K562 (cell line): Measurements from ENCODE around the gene MDC1. TPM values are rescaled to one million over a fixed set of nuclear protein-coding genes. Genes with fewer than 3 reads are reported as not detected.
A peak's percentile ranks its signal among the peaks of the same experiment; 100 is the strongest.

ENCODE experiments used
- ATAC-seq: fragments of 200-7000 bp; cut with Tn5 transposase; 3 replicates; pipeline ENCODE4 v1.9.1; 2020; ENCODE audit warnings: moderate library complexity
- BruUV-seq: library from RNA; stranded (reverse); fragments of 400-500 nt; replicated peaks from 2 replicates; lab custom pipeline; 2021; lab: Mats Ljungman, UMichigan
- CTCF ChIA-PET: fragments of 300-600 bp; formaldehyde crosslinking; extraction: SDS; loops from one replicate; lab custom pipeline; 2021; ENCODE audit warnings: low intra/inter-chr PET ratio; lab: Yijun Ruan, JAX
- POLR2A ChIA-PET: fragments of 300-600, 350-650 bp; sonication (Branson Sonifier 250); formaldehyde crosslinking; extraction: SDS; loops from one replicate; lab custom pipeline; 2021; ENCODE audit warnings: antibody characterized with exemption, inconsistent platforms; lab: Yijun Ruan, JAX
- DNase-seq, 4 experiments: peaks; one replicate each; pipeline versions ENCODE4 v3.0.0 to v3.0.0-alpha.2; 2011 to 2018; ENCODE audit warnings: low spot score in 3 of 4, mixed read lengths in 3 of 4; ENCODE audit errors: extremely low read depth in 1 of 4
- FAIRE-seq: peaks from 2 replicates; lab custom pipeline; 2011; peaks lifted over from hg19 to GRCh38; lab: Jason Lieb, UNC
- H2AFZ ChIP-seq: 2 replicates; pipeline ENCODE4 v1.6.0; 2011; ENCODE audit warnings: low read depth, low read length, control low read depth, inconsistent platforms
- H3K27ac ChIP-seq: fragments of 200-600 bp; 3 replicates; pipeline ENCODE4 v1.8.0; 2011; ENCODE audit warnings: low read depth, mild to moderate bottlenecking, control low read depth, inconsistent platforms, low read length, moderate library complexity, mixed read lengths; ENCODE audit errors: extremely low read depth
- H3K27me3 ChIP-seq, 2 experiments: fragments of 300-600 bp in 1 of 2; 2 replicates in 1 of 2; 3 replicates in 1 of 2; pipeline versions ENCODE4 v1.6.0 to v1.8.0; 2011; ENCODE audit warnings: inconsistent platforms in 2 of 2, low read length in 2 of 2, mild to moderate bottlenecking in 1 of 2, mixed read lengths in 1 of 2, moderate library complexity in 1 of 2; ENCODE audit not compliant: control insufficient read depth in 2 of 2, insufficient read depth in 2 of 2
- H3K36me3 ChIP-seq: fragments of 300-600 bp; 3 replicates; pipeline ENCODE4 v1.8.0; 2011; ENCODE audit warnings: mild to moderate bottlenecking, low read length, inconsistent platforms; ENCODE audit not compliant: control insufficient read depth, insufficient read depth
- H3K4me1 ChIP-seq, 2 experiments: fragments of 200-600 bp in 1 of 2; replicated peaks in 1 of 2; 2 replicates in 1 of 2; 3 replicates in 1 of 2; pipeline versions ENCODE4 v1.5.1 to v1.8.0; 2011; ENCODE audit warnings: inconsistent platforms in 2 of 2, low read length in 2 of 2, mild to moderate bottlenecking in 1 of 2, mixed read lengths in 1 of 2, moderate library complexity in 1 of 2; ENCODE audit not compliant: control insufficient read depth in 2 of 2, insufficient read depth in 2 of 2
- H3K4me2 ChIP-seq: 2 replicates; pipeline ENCODE4 v1.6.1; 2011; ENCODE audit warnings: low read length, control low read depth, inconsistent platforms, mixed read lengths; ENCODE audit not compliant: insufficient read depth
- H3K4me3 ChIP-seq: fragments of 200-600 bp; sonication (generic), shearing (Covaris generic); 2 replicates; pipeline ENCODE4 v1.5.1; 2016; ENCODE audit warnings: control low read depth, inconsistent platforms
- H3K79me2 ChIP-seq: fragments of 200-600 bp; 3 replicates; pipeline ENCODE4 v1.8.0; 2011; ENCODE audit warnings: low read length, inconsistent platforms; ENCODE audit not compliant: control insufficient read depth, insufficient read depth
- H3K9ac ChIP-seq, 2 experiments: 2 replicates each; pipeline versions ENCODE4 v1.6.0 to v1.6.1; 2011; ENCODE audit warnings: low read depth in 2 of 2, low read length in 2 of 2, control low read depth in 1 of 2, inconsistent platforms in 1 of 2, mild to moderate bottlenecking in 1 of 2, mixed read lengths in 1 of 2; ENCODE audit not compliant: insufficient read depth in 1 of 2
- H3K9me1 ChIP-seq: one replicate; pipeline ENCODE4 v1.6.0; 2011; ENCODE audit warnings: inconsistent platforms, mild to moderate bottlenecking, low read length, moderate library complexity; ENCODE audit not compliant: control insufficient read depth, insufficient read depth
- H3K9me3 ChIP-seq: replicated peaks from 2 replicates; pipeline ENCODE4 v1.5.1; 2011; ENCODE audit warnings: low read depth, low read length, inconsistent platforms; ENCODE audit not compliant: control insufficient read depth, insufficient read depth
- H4K20me1 ChIP-seq: replicated peaks from 2 replicates; pipeline ENCODE4 v1.6.1; 2011; ENCODE audit warnings: low read length, inconsistent platforms, mixed read lengths; ENCODE audit not compliant: control insufficient read depth, insufficient read depth
- CEBPB ChIP-seq: fragments of 450-650 bp; IDR thresholded peaks from 2 replicates; pipeline ENCODE4 v1.6.1; 2016; ENCODE audit warnings: missing genetic modification characterization, missing compliant biosample characterization
- ESRRB ChIP-seq: fragments of 250-450 bp; sonication (Bioruptor Pico); IDR thresholded peaks from 2 replicates; pipeline ENCODE4 v1.5.0; 2020; ENCODE audit warnings: mild to moderate bottlenecking, moderate library complexity, borderline replicate concordance
- EWSR1 ChIP-seq: fragments of 450-650 bp; IDR thresholded peaks from 2 replicates; pipeline ENCODE4 v1.6.1; 2018; ENCODE audit warnings: borderline replicate concordance, mild to moderate bottlenecking, low read depth, moderate library complexity; ENCODE audit not compliant: partially characterized antibody
- EZH2 ChIP-seq: IDR thresholded peaks from 2 replicates; pipeline ENCODE4 v1.6.1; 2012; ENCODE audit warnings: low read depth, mild to moderate bottlenecking, inconsistent platforms, low read length, borderline replicate concordance
- KDM4B ChIP-seq, 2 experiments: fragments of 450-650 bp in 1 of 2; sonication (generic) in 1 of 2; IDR thresholded peaks; 2 replicates each; pipeline ENCODE4 v1.6.1; 2016 to 2017; ENCODE audit warnings: borderline replicate concordance in 2 of 2, antibody characterized with exemption in 1 of 2, low read depth in 1 of 2, mild to moderate bottlenecking in 1 of 2
- NBN ChIP-seq: fragments of 450-650 bp; IDR thresholded peaks from 2 replicates; pipeline ENCODE4 v1.6.1; 2016; ENCODE audit warnings: low read depth, mild to moderate bottlenecking
- NR2C2 ChIP-seq, 2 experiments: fragments of 200-800 bp in 1 of 2; sonication (Bioruptor generic) in 1 of 2; sonication (generic) in 1 of 2; formaldehyde crosslinking in 1 of 2; IDR thresholded peaks; 2 replicates each; pipeline versions ENCODE4 v1.6.1 to v1.8.0; 2016 to 2022; ENCODE audit warnings: mild to moderate bottlenecking in 1 of 2, missing compliant biosample characterization in 1 of 2, missing genetic modification characterization in 1 of 2, missing genetic modification reagents in 1 of 2
- PHB ChIP-seq: fragments of 250-450 bp; sonication (Bioruptor Pico); IDR thresholded peaks from 2 replicates; pipeline ENCODE4 v1.5.0; 2021
- SMAD3 ChIP-seq: fragments of 450-650 bp; formaldehyde crosslinking; conservative IDR thresholded peaks from 2 replicates; pipeline ENCODE4 v1.4.0; 2020; ENCODE audit warnings: mild to moderate bottlenecking
- ZBED1 ChIP-seq: IDR thresholded peaks from 2 replicates; pipeline ENCODE4 v1.6.1; 2014
- ZNF3 ChIP-seq: fragments of 250-450 bp; sonication (Bioruptor Pico); IDR thresholded peaks from 2 replicates; pipeline ENCODE4 v1.5.0; 2021; ENCODE audit warnings: mild to moderate bottlenecking, moderate library complexity
- ZNF644 ChIP-seq: fragments of 200-800 bp; sonication (Bioruptor generic); IDR thresholded peaks from 2 replicates; pipeline ENCODE4 v1.6.1; 2016; ENCODE audit warnings: low read depth, missing genetic modification characterization, missing compliant biosample characterization
- WGBS: fragments of 100-300 bp; shearing (Covaris generic); methylation state at CpG from one replicate; pipeline ENCODE4 v1.1.6; 2016; ENCODE audit warnings: low coverage, mixed read lengths; ENCODE audit not compliant: insufficient coverage; ENCODE audit errors: missing lambda C conversion rate; 5-methylcytosine and 5-hydroxymethylcytosine counted together
- in situ Hi-C: fragments of 300-500 bp; cut with MboI; formaldehyde crosslinking; loops from 4 replicates; pipeline ENCODE4 v1.15.0; 2018; ENCODE audit warnings: inconsistent platforms, mixed read lengths
- intact Hi-C: fragments of 100-400 bp; cut with micrococcal nuclease; formaldehyde crosslinking; loops from 2 replicates; pipeline ENCODE4 v1.14.2; 2022
- polyA plus RNA-seq, 8 experiments: library from polyadenylated mRNA; depleted of rRNA in 4 of 8; stranded (reverse) in 5 of 8; unstranded in 3 of 8; fragments of >200 nt; fragmentation: Nextera tagmentation in 2 of 8; fragmentation: Illumina TruSeq in 1 of 8; extraction: Ambion mirVana in 2 of 8; extraction: Trizol in 1 of 8; gene quantifications; 2 replicates each; pipeline versions ENCODE4 v1.2.1 to v1.2.3, GENCODE V29; 2011 to 2014; ENCODE audit warnings: inconsistent platforms in 1 of 8, missing spikeins in 1 of 8
- total RNA-seq, 7 experiments: library from RNA; depleted of rRNA in 6 of 7; stranded (reverse); fragments of >200 nt in 6 of 7; fragmentation: Illumina TruSeq in 2 of 7; extraction: Trizol in 2 of 7; gene quantifications; 2 replicates each; pipeline versions ENCODE4 v1.2.1 to v1.2.3, GENCODE V29; 2011 to 2021; ENCODE audit warnings: low replicate concordance in 1 of 7
- TF ChIP-seq, protein P1 (sequence below): fragments of 450-650 bp; formaldehyde crosslinking; IDR thresholded peaks from 2 replicates; pipeline ENCODE4 v1.4.0; 2022; ENCODE audit warnings: missing genetic modification characterization
- TF ChIP-seq, protein P2 (sequence below): fragments of 450-650 bp; IDR thresholded peaks from 2 replicates; pipeline ENCODE4 v1.6.1; 2016; ENCODE audit warnings: borderline replicate concordance
- TF ChIP-seq, protein P3 (sequence below): fragments of 450-650 bp; formaldehyde crosslinking; IDR thresholded peaks from 2 replicates; pipeline ENCODE4 v1.4.0; 2022; ENCODE audit warnings: missing genetic modification characterization

The MDC1 gene
- total and polyA plus RNA-seq, 9 of the 15 experiments (the other 6 are each of a cell fraction or from before 2014, with no cell fraction given): 8.2 to 114 (median 20.0) TPM

DNA sequence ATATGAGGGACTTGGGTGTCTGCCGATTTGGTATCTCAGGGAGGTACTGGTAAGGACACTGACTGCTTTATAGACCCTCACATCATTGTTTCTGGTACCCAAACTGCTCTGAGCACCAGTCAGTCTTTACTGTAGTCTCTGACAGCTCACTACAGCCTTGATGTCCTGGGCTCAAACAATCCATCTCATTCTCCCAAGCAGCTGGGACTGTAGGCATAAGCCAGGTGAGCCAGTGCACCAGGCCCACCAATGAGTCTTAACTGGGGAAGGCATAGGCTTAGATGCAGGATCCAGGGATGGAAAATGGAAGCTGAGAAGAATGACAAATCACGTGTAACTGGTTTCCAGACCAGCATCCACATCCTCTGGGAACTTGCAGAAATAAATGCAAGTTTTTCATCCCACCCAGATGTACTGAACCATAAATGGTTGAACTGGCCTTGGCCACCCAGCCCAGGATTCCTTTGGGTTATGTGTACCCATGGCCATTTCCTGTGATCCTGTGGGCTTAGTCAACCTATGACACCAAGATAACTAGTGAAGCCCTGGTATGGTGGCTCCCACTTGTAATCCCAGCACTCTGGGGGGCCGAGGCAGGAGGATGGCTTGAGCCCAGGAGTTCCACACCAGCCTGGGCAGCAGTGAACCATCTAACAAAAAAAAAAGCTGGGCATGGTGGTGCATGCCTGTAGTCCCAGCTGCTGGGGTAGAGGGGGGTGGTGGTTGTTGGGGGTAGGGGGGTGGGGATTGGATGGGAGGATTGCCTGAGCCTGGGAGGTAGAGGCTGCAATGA lies 8.8 kb upstream of the MDC1 start:
- Histone ChIP-seq H3K4me2 (no peak overlapping the region), H3K36me3 (peaks cover 82% of the 10 kb centered on the region), H3K79me2 (peaks cover 51% of the 10 kb centered on the region), H3K4me1 (peaks cover 14 to 22% of the 10 kb centered on the region in 2 experiments; a peak in 4 of 5 replicates), H3K9me1 (peaks cover 4% of the 10 kb centered on the region), H2AFZ (no peak overlapping the region), H4K20me1 (peaks cover 48% of the 10 kb centered on the region), H3K9ac (no peak overlapping the region), H3K27me3 (no peaks in the 10 kb centered on the region), H3K4me3 (no peak overlapping the region), H3K9me3 (no peaks in the 10 kb centered on the region), H3K27ac (no peak overlapping the region; the same call in 2 of the 3 replicates)
- CTCF ChIA-PET: interaction anchor here (1.4 kb wide), 1 partner anchor 47 kb away, joined by 6 read pairs; no protein-coding TSS in a partner anchor
- in situ Hi-C loops: loop anchor here (10.0 kb wide), 1 partner anchor 51 kb away; the partner anchor contains the start of gene DHX16
- WGBS: 62% methylated on average over 3 of the region's 3 CpGs
- POLR2A ChIA-PET: interaction anchor here (0.6 to 6.1 kb wide), 13 partner anchors 6 to 362 kb away, joined by 3 to 50 read pairs (median 5); partner anchors contain the start of genes FLOT1, IER3, MDC1 and TUBB
- intact Hi-C loops: no loop called here
- no TSS peak for BruUV-seq
- ATAC-seq (peak; percentile 18), FAIRE-seq (peak; percentile 72), DNase-seq (peak in 2 of 4 experiments; percentile 37 to 61)
- no peak for TF ChIP-seq KDM4B (IDR thresholded peaks at IDR 0.05; ENCODE audit: borderline replicate concordance in 2 of 2, low read depth in 1 of 2)
- TF ChIP-seq, protein P1, sequence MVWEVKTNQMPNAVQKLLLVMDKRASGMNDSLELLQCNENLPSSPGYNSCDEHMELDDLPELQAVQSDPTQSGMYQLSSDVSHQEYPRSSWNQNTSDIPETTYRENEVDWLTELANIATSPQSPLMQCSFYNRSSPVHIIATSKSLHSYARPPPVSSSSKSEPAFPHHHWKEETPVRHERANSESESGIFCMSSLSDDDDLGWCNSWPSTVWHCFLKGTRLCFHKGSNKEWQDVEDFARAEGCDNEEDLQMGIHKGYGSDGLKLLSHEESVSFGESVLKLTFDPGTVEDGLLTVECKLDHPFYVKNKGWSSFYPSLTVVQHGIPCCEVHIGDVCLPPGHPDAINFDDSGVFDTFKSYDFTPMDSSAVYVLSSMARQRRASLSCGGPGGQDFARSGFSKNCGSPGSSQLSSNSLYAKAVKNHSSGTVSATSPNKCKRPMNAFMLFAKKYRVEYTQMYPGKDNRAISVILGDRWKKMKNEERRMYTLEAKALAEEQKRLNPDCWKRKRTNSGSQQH: peak; percentile 97
- TF ChIP-seq SMAD3 (CRISPR knock-in tag): peak; percentile 10; the same call in 1 of the 2 replicates
- no peak for TF ChIP-seq EZH2
- TF ChIP-seq ZNF644 (tag): no peak
- no peak for TF ChIP-seq NBN
- TF ChIP-seq PHB (CRISPR knock-in tag): peak; percentile 92
- peak; percentile 83 for TF ChIP-seq EWSR1
- TF ChIP-seq CEBPB (tag): no peak
- no peak for TF ChIP-seq NR2C2 (CRISPR knock-in tag; IDR thresholded peaks at IDR 0.05)
- 0 out of 2 replicates have a peak, but pooled peaks have one; percentile 14 for TF ChIP-seq NR2C2 (tag; IDR thresholded peaks at IDR 0.05)
- TF ChIP-seq ESRRB (CRISPR knock-in tag): peak; percentile 89; the same call in 1 of the 2 replicates
- no peak for TF ChIP-seq ZBED1
- TF ChIP-seq ZNF3: peak; percentile 53; the same call in 1 of the 2 replicates
- TF ChIP-seq, protein P2, sequence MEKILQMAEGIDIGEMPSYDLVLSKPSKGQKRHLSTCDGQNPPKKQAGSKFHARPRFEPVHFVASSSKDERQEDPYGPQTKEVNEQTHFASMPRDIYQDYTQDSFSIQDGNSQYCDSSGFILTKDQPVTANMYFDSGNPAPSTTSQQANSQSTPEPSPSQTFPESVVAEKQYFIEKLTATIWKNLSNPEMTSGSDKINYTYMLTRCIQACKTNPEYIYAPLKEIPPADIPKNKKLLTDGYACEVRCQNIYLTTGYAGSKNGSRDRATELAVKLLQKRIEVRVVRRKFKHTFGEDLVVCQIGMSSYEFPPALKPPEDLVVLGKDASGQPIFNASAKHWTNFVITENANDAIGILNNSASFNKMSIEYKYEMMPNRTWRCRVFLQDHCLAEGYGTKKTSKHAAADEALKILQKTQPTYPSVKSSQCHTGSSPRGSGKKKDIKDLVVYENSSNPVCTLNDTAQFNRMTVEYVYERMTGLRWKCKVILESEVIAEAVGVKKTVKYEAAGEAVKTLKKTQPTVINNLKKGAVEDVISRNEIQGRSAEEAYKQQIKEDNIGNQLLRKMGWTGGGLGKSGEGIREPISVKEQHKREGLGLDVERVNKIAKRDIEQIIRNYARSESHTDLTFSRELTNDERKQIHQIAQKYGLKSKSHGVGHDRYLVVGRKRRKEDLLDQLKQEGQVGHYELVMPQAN: no peak
- TF ChIP-seq, protein P3, sequence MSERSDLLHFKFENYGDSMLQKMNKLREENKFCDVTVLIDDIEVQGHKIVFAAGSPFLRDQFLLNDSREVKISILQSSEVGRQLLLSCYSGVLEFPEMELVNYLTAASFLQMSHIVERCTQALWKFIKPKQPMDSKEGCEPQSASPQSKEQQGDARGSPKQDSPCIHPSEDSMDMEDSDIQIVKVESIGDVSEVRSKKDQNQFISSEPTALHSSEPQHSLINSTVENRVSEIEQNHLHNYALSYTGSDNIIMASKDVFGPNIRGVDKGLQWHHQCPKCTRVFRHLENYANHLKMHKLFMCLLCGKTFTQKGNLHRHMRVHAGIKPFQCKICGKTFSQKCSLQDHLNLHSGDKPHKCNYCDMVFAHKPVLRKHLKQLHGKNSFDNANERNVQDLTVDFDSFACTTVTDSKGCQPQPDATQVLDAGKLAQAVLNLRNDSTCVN: peak; percentile 83; the same call in 1 of the 2 replicates
